IMR-90 (cell line): ENCODE measurements around the gene PHACTR3. TPM values are rescaled to one million over a fixed set of nuclear protein-coding genes. Genes with fewer than 3 reads are reported as not detected.

Experiments used
- ATAC-seq: fragments of 200-7000 bp; cut with Tn5 transposase; 2 replicates; pipeline ENCODE4 v1.9.1; 2020; ENCODE audit warnings: low read depth, mild to moderate bottlenecking, moderate library complexity
- BruUV-seq: library from RNA; stranded (reverse); fragments of 400-500 nt; replicated peaks from 2 replicates; lab custom pipeline; 2021; lab: Mats Ljungman, UMichigan
- CTCF ChIA-PET: fragments of 300-600 bp; formaldehyde crosslinking; extraction: SDS; loops from one replicate; lab custom pipeline; 2021; ENCODE audit warnings: antibody characterized with exemption; lab: Yijun Ruan, JAX
- POLR2A ChIA-PET: fragments of 300-600 bp; sonication (Branson Sonifier 250); formaldehyde crosslinking; loops from one replicate; lab custom pipeline; 2022; ENCODE audit warnings: antibody characterized with exemption; ENCODE audit not compliant: unreplicated experiment; lab: Charles Lee
- DNase-seq: peaks from one replicate; pipeline ENCODE4 v3.0.0; 2013
- H2AFZ ChIP-seq: replicated peaks from 2 replicates; pipeline ENCODE3; 2013; ENCODE audit warnings: low read length, mild to moderate bottlenecking; ENCODE audit not compliant: poor library complexity
- H2AK5ac ChIP-seq: 2 replicates; pipeline ENCODE4 v1.6.1; 2013; ENCODE audit warnings: low read depth, low read length, inconsistent platforms
- H2AK9ac ChIP-seq: replicated peaks from 2 replicates; pipeline ENCODE3; 2013; ENCODE audit warnings: mild to moderate bottlenecking, low read depth, low read length, moderate library complexity; ENCODE audit not compliant: poor library complexity
- H2BK120ac ChIP-seq: 2 replicates; pipeline ENCODE4 v1.6.1; 2013; ENCODE audit warnings: low read depth, low read length, inconsistent platforms
- H2BK15ac ChIP-seq: 3 replicates; pipeline ENCODE4 v1.6.1; 2013; ENCODE audit warnings: low read depth, low read length, inconsistent platforms
- H2BK20ac ChIP-seq: 2 replicates; pipeline ENCODE4 v1.6.1; 2013; ENCODE audit warnings: low read depth, mild to moderate bottlenecking, inconsistent platforms, low read length, moderate library complexity
- H2BK5ac ChIP-seq: 2 replicates; pipeline ENCODE4 v1.6.1; 2013; ENCODE audit warnings: mild to moderate bottlenecking, low read depth, low read length, inconsistent platforms; ENCODE audit not compliant: poor library complexity, severe bottlenecking
- H3K14ac ChIP-seq: replicated peaks from 2 replicates; pipeline ENCODE4 v1.6.1; 2013; ENCODE audit warnings: low read depth, low read length, inconsistent platforms
- H3K18ac ChIP-seq: 2 replicates; pipeline ENCODE4 v1.6.1; 2013; ENCODE audit warnings: low read depth, low read length, control low read depth
- H3K23ac ChIP-seq: 2 replicates; pipeline ENCODE4 v1.6.1; 2013; ENCODE audit warnings: low read depth, low read length, inconsistent platforms
- H3K27ac ChIP-seq: 2 replicates; pipeline ENCODE4 v1.5.1; 2013; ENCODE audit warnings: mild to moderate bottlenecking, control low read depth, low read length; ENCODE audit not compliant: insufficient read depth
- H3K27me3 ChIP-seq: 2 replicates; pipeline ENCODE4 v1.6.1; 2013; ENCODE audit warnings: low read length; ENCODE audit not compliant: control insufficient read depth, insufficient read depth
- H3K36me3 ChIP-seq: 2 replicates; pipeline ENCODE4 v1.6.1; 2013; ENCODE audit warnings: low read length, mixed read lengths; ENCODE audit not compliant: control insufficient read depth, insufficient read depth
- H3K4ac ChIP-seq: 2 replicates; pipeline ENCODE4 v1.6.1; 2013; ENCODE audit warnings: low read depth, low read length, inconsistent platforms
- H3K4me1 ChIP-seq: 2 replicates; pipeline ENCODE4 v1.6.1; 2013; ENCODE audit warnings: low read length, mixed read lengths; ENCODE audit not compliant: control insufficient read depth, insufficient read depth
- H3K4me2 ChIP-seq: 2 replicates; pipeline ENCODE4 v1.6.1; 2013; ENCODE audit warnings: low read depth, mild to moderate bottlenecking, control low read depth, low read length, moderate library complexity
- H3K4me3 ChIP-seq: 2 replicates; pipeline ENCODE4 v1.5.1; 2013; ENCODE audit warnings: low read depth, mild to moderate bottlenecking, control low read depth, low read length, moderate library complexity; ENCODE audit not compliant: insufficient read depth
- H3K56ac ChIP-seq: 2 replicates; pipeline ENCODE4 v1.6.1; 2013; ENCODE audit warnings: low read length, inconsistent platforms; ENCODE audit not compliant: insufficient read depth; ENCODE audit errors: extremely low read depth
- H3K79me1 ChIP-seq, 2 experiments: 2 replicates each; pipeline ENCODE4 v1.6.1; 2013; ENCODE audit warnings: low read length in 2 of 2, inconsistent platforms in 1 of 2, low read depth in 1 of 2
- H3K9ac ChIP-seq: 2 replicates; pipeline ENCODE4 v1.6.1; 2013; ENCODE audit warnings: low read depth, low read length, control low read depth
- H3K9me1 ChIP-seq: 2 replicates; pipeline ENCODE4 v1.6.1; 2013; ENCODE audit warnings: low read length, inconsistent platforms; ENCODE audit not compliant: insufficient read depth
- H3K9me3 ChIP-seq: 2 replicates; pipeline ENCODE4 v1.6.1; 2013; ENCODE audit warnings: low read length; ENCODE audit not compliant: control insufficient read depth, insufficient read depth
- H4K20me1 ChIP-seq: 2 replicates; pipeline ENCODE4 v1.6.1; 2013; ENCODE audit warnings: low read length, inconsistent platforms; ENCODE audit not compliant: insufficient read depth
- H4K5ac ChIP-seq: 2 replicates; pipeline ENCODE4 v1.6.1; 2013; ENCODE audit warnings: mild to moderate bottlenecking, low read depth, low read length, control low read depth
- H4K8ac ChIP-seq, 2 experiments: 2 replicates each; pipeline ENCODE4 v1.6.1; 2013; ENCODE audit warnings: low read depth in 2 of 2, low read length in 2 of 2, control low read depth in 1 of 2, inconsistent platforms in 1 of 2
- H4K91ac ChIP-seq: 2 replicates; pipeline ENCODE4 v1.6.1; 2013; ENCODE audit warnings: low read depth, low read length, inconsistent platforms; ENCODE audit not compliant: insufficient read depth
- CEBPB ChIP-seq: IDR thresholded peaks from 2 replicates; pipeline ENCODE4 v1.6.1; 2012; ENCODE audit warnings: low read depth, low read length, improper control_type of control experiment
- CHD1 ChIP-seq: IDR thresholded peaks from 2 replicates; pipeline ENCODE4 v1.6.1; 2012; ENCODE audit warnings: low read depth, low read length, improper control_type of control experiment
- MAZ ChIP-seq: IDR thresholded peaks from 2 replicates; pipeline ENCODE4 v1.6.1; 2012; ENCODE audit warnings: low read depth, mild to moderate bottlenecking, low read length, improper control_type of control experiment, moderate library complexity, borderline replicate concordance
- MXI1 ChIP-seq: IDR thresholded peaks from 2 replicates; pipeline ENCODE4 v1.6.1; 2012; ENCODE audit warnings: low read depth, mild to moderate bottlenecking, low read length, moderate library complexity, borderline replicate concordance
- RAD21 ChIP-seq: IDR thresholded peaks from 2 replicates; pipeline ENCODE4 v1.6.1; 2012; ENCODE audit warnings: low read length, improper control_type of control experiment
- SMC3 ChIP-seq: fragments of 150-350 bp; IDR thresholded peaks from 2 replicates; pipeline ENCODE4 v1.6.1; 2016; ENCODE audit warnings: low read depth, mild to moderate bottlenecking, antibody characterized with exemption, low read length, moderate library complexity
- WGBS, 2 experiments: methylation state at CpG; one replicate each; pipeline versions ENCODE4 v1.1.5 to v1.1.7; 2013; ENCODE audit warnings: missing lambda C conversion rate in 2 of 2; ENCODE audit not compliant: insufficient read length in 1 of 2; ENCODE audit errors: extremely low coverage in 2 of 2; 5-methylcytosine and 5-hydroxymethylcytosine counted together
- dilution Hi-C: fragments of 300-500 bp; cut with HindIII; formaldehyde crosslinking; loops from one replicate; pipeline ENCODE4 v1.14.3; 2018; ENCODE audit warnings: low sequenced_read_pairs; ENCODE audit not compliant: unreplicated experiment
- in situ Hi-C: fragments of 300-500 bp; cut with MboI; formaldehyde crosslinking; loops from 3 replicates; pipeline ENCODE4 v1.14.3; 2019; ENCODE audit warnings: low sequenced_read_pairs, inconsistent platforms, mixed read lengths
- intact Hi-C: fragments of 100-400 bp; cut with micrococcal nuclease; formaldehyde crosslinking; loops from 2 replicates; pipeline ENCODE4 v1.10.0; 2022
- polyA plus RNA-seq, 3 experiments: library from polyadenylated mRNA; depleted of rRNA; stranded (reverse); fragments of >200 nt; gene quantifications; 2 replicates each; pipeline ENCODE4 v1.2.3, GENCODE V29; 2012; ENCODE audit warnings: low replicate concordance in 1 of 3
- total RNA-seq: library from RNA; depleted of rRNA; stranded (reverse); fragments of >200 nt; gene quantifications from 2 replicates; pipeline ENCODE4 v1.2.3, GENCODE V29; 2012
- TF ChIP-seq, protein P1 (sequence below): conservative IDR thresholded peaks from 2 replicates; pipeline ENCODE4 v1.5.1; 2012; ENCODE audit warnings: mild to moderate bottlenecking, low read depth, low read length, improper control_type of control experiment

The PHACTR3 gene
- total and polyA plus RNA-seq, 2 of the 4 experiments (the other 2 are of a cell fraction), result not detected

DNA sequence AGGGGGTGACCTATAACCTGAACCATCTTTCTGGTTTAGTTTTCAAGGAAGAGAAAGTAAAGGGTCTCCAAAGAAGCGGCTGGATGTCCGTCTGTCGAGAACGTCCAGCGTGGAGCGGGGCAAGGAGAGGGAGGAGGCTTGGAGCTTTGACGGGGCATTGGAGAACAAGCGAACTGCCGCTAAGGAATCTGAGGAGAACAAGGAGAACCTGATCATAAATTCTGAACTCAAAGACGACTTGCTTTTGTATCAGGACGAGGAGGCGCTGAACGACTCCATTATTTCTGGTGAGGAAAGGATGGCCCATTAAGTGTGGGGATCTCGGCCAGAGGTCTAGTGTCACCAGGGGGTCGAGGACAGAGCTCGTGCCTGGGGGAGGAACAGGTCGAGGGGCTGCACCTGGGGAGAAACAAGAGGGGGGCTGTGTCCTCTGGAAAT, 169.9 kb downstream of the PHACTR3 start:
- dilution Hi-C loops, result no loop called here
- no TSS peak for BruUV-seq

More for the DNA sequence above, 169.9 kb downstream of the PHACTR3 start:
- Histone ChIP-seq H3K36me3 (no peaks in the 10 kb centered on the region), H4K8ac (no peak overlapping the region), H2BK15ac (no peak overlapping the region), H2AFZ (no peak overlapping the region), H3K9ac (no peak overlapping the region), H3K4me2 (no peak overlapping the region), H2AK5ac (no peak overlapping the region), H3K14ac (no peak overlapping the region), H3K4me1 (no peaks in the 10 kb centered on the region), H4K91ac (no peak overlapping the region), H3K79me1 (no peaks in the 10 kb centered on the region), H3K4me3 (no peak overlapping the region), H3K4ac (no peak overlapping the region), H3K9me1 (no peaks in the 10 kb centered on the region), H3K27me3 (no peaks in the 10 kb centered on the region), H2AK9ac (no peak overlapping the region), H3K9me3 (peaks cover 10% of the 10 kb centered on the region; the same call in 1 of the 2 replicates), H2BK5ac (no peak overlapping the region), H2BK20ac (no peak overlapping the region), H2BK120ac (no peak overlapping the region), H4K5ac (no peak overlapping the region), H4K20me1 (no peaks in the 10 kb centered on the region), H3K56ac (no peak overlapping the region), H3K27ac (no peak overlapping the region), H3K18ac (no peak overlapping the region), H3K23ac (no peak overlapping the region)
- CTCF ChIA-PET, result no interaction called here
- ATAC-seq (no peak), DNase-seq (no peak)
- in situ Hi-C loops (no loop called here), intact Hi-C loops (no loop called here)
- 60% methylated on average over 14 of the region's 17 CpGs; no CpG with 5 or more reads in 1 of the 2 experiments for WGBS, 2 experiments
- TF ChIP-seq CEBPB, result no peak
- no peak for TF ChIP-seq MAZ
- no peak for TF ChIP-seq MXI1
- TF ChIP-seq SMC3, result no peak
- no peak for TF ChIP-seq RAD21
- TF ChIP-seq, protein P1, sequence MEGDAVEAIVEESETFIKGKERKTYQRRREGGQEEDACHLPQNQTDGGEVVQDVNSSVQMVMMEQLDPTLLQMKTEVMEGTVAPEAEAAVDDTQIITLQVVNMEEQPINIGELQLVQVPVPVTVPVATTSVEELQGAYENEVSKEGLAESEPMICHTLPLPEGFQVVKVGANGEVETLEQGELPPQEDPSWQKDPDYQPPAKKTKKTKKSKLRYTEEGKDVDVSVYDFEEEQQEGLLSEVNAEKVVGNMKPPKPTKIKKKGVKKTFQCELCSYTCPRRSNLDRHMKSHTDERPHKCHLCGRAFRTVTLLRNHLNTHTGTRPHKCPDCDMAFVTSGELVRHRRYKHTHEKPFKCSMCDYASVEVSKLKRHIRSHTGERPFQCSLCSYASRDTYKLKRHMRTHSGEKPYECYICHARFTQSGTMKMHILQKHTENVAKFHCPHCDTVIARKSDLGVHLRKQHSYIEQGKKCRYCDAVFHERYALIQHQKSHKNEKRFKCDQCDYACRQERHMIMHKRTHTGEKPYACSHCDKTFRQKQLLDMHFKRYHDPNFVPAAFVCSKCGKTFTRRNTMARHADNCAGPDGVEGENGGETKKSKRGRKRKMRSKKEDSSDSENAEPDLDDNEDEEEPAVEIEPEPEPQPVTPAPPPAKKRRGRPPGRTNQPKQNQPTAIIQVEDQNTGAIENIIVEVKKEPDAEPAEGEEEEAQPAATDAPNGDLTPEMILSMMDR, result no peak
- no peak for TF ChIP-seq CHD1
- POLR2A ChIA-PET, result no interaction called here
